Stimulated activated CD4-positive, alpha-beta T cell treated with anti-CD3 and anti-CD28 coated beads, Interleukin-12 subunit alpha, Interleukin-12 subunit beta, amount 100 ng/mL, for 48 hours (primary cell): ENCODE data around the gene COG3.

Experiments used
- DNase-seq, 3 donors: peaks; one replicate each; pipeline ENCODE4 v3.0.0-alpha.2; 2020; ENCODE audit warnings: low read depth in 2 of 3, low spot score in 1 of 3

Gene COG3

GRCh38 chr13:45542391-45542790 is 77.7 kb downstream of the COG3 start:
- no peak for DNase-seq

GRCh38 chr13:45542878-45543277 is 78.1 kb downstream of the COG3 start:
- DNase-seq, result no peak

- no peak for DNase-seq
Observed at GRCh38 chr13:45544520-45544919, 79.8 kb downstream of the COG3 start.

- DNase-seq, result no peak
Observed at GRCh38 chr13:45545686-45546409, 81.1 kb downstream of the COG3 start.

DNA sequence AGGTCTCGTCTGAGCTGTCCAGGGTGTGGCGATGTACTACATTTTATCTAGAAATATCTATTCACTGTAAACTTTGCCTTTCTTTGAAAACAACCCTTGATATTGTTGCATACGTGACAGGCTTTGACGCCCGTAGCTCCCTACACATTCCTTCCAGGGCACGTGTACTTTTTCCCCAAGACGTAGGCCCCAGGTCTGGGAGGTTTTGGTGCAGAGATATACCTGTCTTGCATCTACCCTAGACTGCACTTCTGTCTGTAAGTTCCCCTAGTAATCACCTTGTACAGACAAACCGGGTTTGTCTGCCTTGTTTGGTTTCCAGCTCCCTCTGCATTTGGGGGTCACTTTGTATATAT is 81.6 kb downstream of the COG3 start:
- DNase-seq, result no peak

DNA sequence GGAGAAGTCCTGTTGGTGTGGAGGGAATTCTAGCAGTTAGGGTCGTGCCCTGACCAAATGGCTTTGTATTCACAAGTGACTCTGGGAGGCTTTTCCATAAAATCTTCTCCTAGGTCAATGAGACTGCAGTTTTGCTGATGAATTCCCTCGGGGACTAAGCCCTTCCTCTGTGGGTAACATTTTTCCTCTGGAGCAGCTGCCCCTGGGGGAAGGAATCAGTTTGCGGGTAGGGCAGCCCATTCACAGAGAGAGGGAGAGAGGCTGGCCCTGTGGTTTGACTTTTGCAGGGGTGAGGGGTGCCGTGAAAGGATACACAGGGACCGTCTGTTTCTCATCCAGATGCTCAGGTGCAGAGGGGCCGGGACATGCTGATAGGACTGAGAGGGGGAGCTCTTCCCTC is 83.5 kb downstream of the COG3 start:
- no peak for DNase-seq

GRCh38 chr13:45554604-45555109 is 89.9 kb downstream of the COG3 start:
- no peak for DNase-seq

DNA sequence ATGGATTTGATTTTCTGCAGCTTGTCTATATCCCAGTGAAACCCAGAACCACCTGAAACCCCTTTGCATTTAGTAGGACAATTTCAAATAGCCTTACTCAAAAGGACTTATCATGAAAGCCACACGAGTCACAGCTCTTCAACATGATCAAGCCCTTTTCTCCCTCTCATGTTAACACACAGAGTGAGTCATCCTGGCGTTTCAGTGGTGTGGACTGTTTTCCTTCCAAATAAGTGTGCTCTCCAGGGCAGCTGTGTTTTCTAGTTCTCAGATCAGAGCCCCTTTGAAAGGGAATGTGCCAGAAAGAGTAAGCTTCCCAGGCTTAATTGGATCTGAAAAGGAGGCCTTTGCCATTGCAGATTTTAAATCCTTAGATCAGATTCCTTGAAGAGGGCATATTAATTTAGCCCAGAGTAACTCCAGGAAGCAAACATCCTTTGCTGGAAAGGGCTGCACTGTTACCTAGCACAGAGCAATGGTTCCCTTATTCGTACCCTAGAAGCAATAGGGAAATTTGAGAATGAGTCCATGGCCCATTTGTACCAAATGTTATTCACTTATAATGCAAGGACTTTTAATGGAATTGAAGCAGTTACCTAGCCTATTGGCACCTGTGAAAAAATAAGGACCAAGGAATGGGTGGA is 99.5 kb downstream of the COG3 start:
- DNase-seq, result no peak

- no peak for DNase-seq
Observed at GRCh38 chr13:45565331-45565730, 100.6 kb downstream of the COG3 start.

DNA sequence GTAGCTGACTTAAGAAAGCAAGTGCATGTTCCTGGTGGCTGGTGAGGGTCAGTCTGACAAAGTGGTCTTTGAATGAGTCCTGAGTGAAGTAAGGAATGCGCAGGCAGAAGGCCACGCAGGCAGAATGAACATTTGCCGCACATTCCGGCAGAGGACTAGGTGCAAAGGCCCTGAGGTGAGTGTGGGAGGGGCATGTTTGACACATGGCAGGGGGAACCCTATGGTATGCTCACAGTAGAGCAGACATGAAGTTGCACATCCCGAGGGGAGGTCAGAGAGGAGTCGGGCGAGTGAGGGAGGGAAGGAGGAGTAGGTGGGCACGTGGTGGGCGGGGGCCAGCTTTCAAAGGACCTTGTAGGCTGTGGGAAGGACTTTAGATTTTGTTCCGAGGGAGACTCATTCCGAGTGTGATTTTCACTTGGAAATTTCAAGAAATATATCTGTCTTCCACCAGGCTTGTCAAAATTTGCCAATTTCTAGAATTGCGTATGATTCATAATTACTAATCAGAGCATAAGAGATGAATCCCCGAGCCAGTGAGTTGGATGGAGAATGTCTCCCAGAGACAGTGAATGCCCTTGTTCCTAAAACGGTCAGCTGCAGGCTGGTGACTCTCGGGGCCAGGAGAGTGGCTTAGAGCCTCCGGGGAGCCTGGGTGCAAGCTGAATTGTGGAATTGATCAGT is 110.5 kb downstream of the COG3 start:
- DNase-seq, result no peak

- DNase-seq, result no peak
Observed at GRCh38 chr13:45575830-45576180, 111.1 kb downstream of the COG3 start.

DNA sequence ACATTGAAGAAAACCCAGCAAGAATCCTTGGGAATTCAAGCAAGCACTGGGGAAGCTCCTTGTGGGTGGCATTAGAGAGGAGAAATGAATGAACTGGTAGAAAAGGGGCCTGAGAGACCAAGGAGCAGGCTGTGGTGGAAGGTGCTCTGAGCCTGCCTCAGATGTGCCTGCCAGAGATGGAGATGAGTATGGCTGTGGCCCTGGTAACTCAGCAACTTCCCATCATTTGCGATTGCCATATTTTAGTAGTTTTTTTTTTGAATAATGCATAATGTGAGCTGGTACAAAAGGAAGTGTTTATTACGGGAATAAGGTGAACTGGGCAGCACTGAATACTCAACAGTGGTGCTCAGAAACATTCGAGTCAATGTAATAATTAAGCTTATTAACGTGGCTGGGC is 111.7 kb downstream of the COG3 start:
- DNase-seq, result no peak

DNA sequence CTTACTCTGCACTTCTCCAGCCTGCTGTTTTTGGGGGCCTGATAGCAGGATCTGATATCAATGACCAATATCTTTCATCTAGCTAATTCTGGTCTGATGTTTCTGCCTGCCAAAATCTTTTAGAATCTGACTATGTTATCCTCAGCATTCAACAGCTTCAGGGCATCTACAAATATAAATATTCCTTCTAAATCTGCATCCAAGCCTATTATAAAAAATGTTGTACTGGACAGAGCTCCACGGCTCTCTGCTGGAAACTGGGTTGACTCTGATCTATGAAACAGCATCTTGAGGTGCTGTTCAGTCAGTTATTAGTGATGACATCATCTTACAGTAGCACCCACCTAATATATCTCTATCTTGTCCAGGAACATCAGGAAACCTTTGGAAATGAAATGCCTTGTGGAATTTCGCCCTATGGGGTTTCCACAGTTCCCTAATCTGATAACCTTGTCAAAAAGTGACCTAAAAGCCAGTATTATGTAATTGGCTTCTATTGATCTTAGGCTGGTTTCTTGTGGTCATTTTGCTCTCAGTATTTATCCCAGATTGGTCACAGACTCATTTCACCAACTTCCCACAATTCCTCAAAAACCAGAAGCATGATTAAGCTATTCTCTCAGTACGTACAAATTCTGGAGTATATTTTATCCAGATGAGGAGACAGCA is 117.8 kb downstream of the COG3 start:
- DNase-seq, result no peak

DNA sequence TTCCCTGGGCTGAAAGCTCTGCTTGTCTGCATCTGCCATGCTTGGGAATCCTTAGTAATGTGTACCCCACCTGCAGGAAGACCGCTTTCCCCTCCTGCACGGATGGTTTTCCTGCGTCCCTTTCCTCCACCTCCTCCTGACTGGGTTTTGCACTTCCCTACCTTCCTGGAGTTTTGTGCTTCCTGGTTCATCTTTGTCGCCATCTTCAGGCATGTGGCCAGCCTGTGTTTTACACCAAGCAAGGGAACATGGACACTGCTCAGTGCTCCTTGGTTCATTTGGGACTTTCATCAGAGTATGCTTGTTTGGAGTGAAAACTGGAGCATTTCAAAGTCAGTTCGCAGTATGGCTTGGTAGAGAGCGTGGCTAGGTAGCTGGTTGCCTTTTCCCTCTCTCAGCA is 120.1 kb downstream of the COG3 start:
- DNase-seq, result no peak
